DND-41 (cell line): ENCODE data around the gene CACNA2D1.
"Not testable (repeated sequence)": the region's sequence is repeated elsewhere in the genome, so short reads cannot be mapped to it uniquely, and the experiment has no call there.

Source experiments
- ATAC-seq: fragments of 200-7000 bp; cut with Tn5 transposase; 3 replicates; pipeline ENCODE4 v1.9.1; 2021; ENCODE audit warnings: low read depth; ENCODE audit not compliant: insufficient read depth
- DNase-seq: peaks from one replicate; pipeline ENCODE4 v3.0.0-alpha.2; 2020
- H2AFZ ChIP-seq: 2 replicates; pipeline ENCODE4 v1.6.0; 2012; ENCODE audit warnings: low read depth, low read length
- H3K27ac ChIP-seq: 2 replicates; pipeline ENCODE4 v1.5.1; 2012; ENCODE audit warnings: low read length, inconsistent platforms
- H3K27me3 ChIP-seq: fragments of 200-600 bp; sonication (generic); 2 replicates; pipeline ENCODE4 v1.6.0; 2012; ENCODE audit warnings: low read length, mild to moderate bottlenecking, inconsistent platforms; ENCODE audit not compliant: insufficient read depth, poor library complexity
- H3K36me3 ChIP-seq: 2 replicates; pipeline ENCODE4 v1.5.1; 2012; ENCODE audit warnings: low read length, inconsistent platforms; ENCODE audit not compliant: insufficient read depth
- H3K4me1 ChIP-seq: 2 replicates; pipeline ENCODE4 v1.5.1; 2012; ENCODE audit warnings: mild to moderate bottlenecking, low read length; ENCODE audit not compliant: insufficient read depth
- H3K4me2 ChIP-seq: 2 replicates; pipeline ENCODE4 v1.6.0; 2012; ENCODE audit warnings: mild to moderate bottlenecking, moderate library complexity, low read length, inconsistent platforms; ENCODE audit not compliant: insufficient read depth
- H3K4me3 ChIP-seq, 2 experiments: fragments of 200-600 bp in 1 of 2; shearing (Covaris generic) in 1 of 2; 2 replicates each; pipeline ENCODE4 v1.5.1; 2012 to 2016; ENCODE audit warnings: inconsistent platforms in 2 of 2, low read length in 2 of 2, mild to moderate bottlenecking in 2 of 2, low read depth in 1 of 2, moderate library complexity in 1 of 2
- H3K79me2 ChIP-seq: 2 replicates; pipeline ENCODE4 v1.6.0; 2012; ENCODE audit warnings: low read length, inconsistent platforms; ENCODE audit not compliant: insufficient read depth
- H3K9ac ChIP-seq: 2 replicates; pipeline ENCODE4 v1.6.0; 2012; ENCODE audit warnings: low read depth, mild to moderate bottlenecking, inconsistent platforms, low read length, moderate library complexity
- H3K9me3 ChIP-seq: 2 replicates; pipeline ENCODE4 v1.5.1; 2012; ENCODE audit warnings: low read length, moderate library complexity, mild to moderate bottlenecking, inconsistent platforms; ENCODE audit not compliant: insufficient read depth, severe bottlenecking
- H4K20me1 ChIP-seq: 2 replicates; pipeline ENCODE4 v1.6.0; 2012; ENCODE audit warnings: low read length; ENCODE audit not compliant: insufficient read depth
- CTCF ChIP-seq: IDR thresholded peaks from 2 replicates; pipeline ENCODE4 v1.5.1; 2012; ENCODE audit warnings: borderline replicate concordance, low read length, moderate library complexity, mild to moderate bottlenecking; ENCODE audit not compliant: poor library complexity, severe bottlenecking; ENCODE audit errors: extremely low read depth
- EZH2 ChIP-seq: IDR thresholded peaks from 3 replicates; pipeline ENCODE4 v1.6.1; 2012; ENCODE audit warnings: borderline replicate concordance, low read depth, mild to moderate bottlenecking, moderate library complexity, low read length, inconsistent platforms; ENCODE audit not compliant: severe bottlenecking

Gene CACNA2D1

DNA sequence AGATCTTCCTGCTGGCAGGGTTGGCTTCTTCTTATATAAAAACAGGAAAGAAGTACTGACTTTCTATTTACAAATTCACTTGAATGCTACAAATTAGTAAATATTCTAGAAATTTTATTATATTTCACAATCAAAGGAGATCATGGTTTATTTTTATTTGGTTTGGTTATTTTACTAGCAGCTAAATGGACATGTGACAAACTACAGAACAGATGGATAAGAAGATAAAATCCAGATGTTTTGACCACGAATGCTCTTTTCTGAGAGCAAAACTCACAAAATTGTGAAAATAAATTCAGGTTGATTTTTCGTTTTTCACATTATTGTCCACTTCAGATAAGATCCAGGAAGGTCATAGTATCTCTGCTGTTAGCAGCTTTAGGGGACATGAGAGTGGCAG, 55.4 kb downstream of the CACNA2D1 start:
- H3K79me2 ChIP-seq = no peaks in the 10 kb centered on the region
- H3K27me3 ChIP-seq = no peaks in the 10 kb centered on the region
- no peak for ATAC-seq
- no peak overlapping the region for H3K9ac ChIP-seq
- no peak overlapping the region for H3K4me2 ChIP-seq
- no peaks in the 10 kb centered on the region for H3K4me1 ChIP-seq
- H4K20me1 ChIP-seq = no peaks in the 10 kb centered on the region
- H3K9me3 ChIP-seq = no peaks in the 10 kb centered on the region
- TF ChIP-seq EZH2 = no peak
- no peak for TF ChIP-seq CTCF
- no peak overlapping the region for H3K4me3 ChIP-seq
- no peak overlapping the region for H2AFZ ChIP-seq
- no peaks in the 10 kb centered on the region for H3K36me3 ChIP-seq
- no peak for DNase-seq
- no peak overlapping the region for H3K27ac ChIP-seq

DNA sequence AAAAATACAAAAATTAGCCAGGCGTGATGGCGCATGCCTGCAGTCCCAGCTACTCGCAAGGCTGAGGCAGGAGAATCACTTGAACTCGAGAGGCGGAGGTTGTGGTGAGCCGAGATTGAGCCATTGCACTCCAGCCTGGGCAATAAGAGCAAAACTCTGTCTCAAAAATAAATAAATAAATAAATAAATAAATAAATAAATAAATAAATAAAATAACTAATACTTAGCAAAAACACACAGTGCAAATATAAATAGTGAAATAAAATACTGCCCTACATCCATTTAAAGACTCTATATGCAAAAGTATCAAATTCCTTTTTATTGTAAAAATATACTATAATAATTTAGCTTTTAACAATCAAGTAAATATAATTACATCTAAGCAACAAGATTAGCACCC, 57.0 kb downstream of the CACNA2D1 start:
- H3K27ac ChIP-seq, H3K9ac ChIP-seq, H4K20me1 ChIP-seq, H3K27me3 ChIP-seq, H3K4me3 ChIP-seq, H3K4me1 ChIP-seq, H2AFZ ChIP-seq, H3K36me3 ChIP-seq, ATAC-seq, H3K4me2 ChIP-seq, DNase-seq, H3K9me3 ChIP-seq, H3K79me2 ChIP-seq: not testable (repeated sequence)

DNA sequence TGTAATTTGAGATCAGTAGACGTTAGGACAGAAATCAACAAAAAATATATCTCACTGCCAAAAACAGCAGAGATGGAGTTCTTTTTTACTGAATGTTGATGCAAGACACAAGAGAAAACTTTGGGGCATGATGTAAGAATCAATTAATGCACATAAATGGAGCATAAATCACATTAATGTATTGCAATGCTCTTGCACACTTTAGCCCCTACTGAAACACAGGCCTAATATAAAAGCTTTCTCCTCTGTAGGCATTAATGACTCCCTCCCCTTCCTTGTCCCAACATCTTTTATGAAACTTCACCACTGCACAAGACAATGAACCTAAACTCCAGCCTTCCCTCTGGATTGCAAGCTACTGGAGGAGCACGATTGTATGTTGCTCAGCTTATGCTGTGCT, 58.8 kb downstream of the CACNA2D1 start:
- Histone ChIP-seq H4K20me1 (no peaks in the 10 kb centered on the region), H3K27ac (no peak overlapping the region), H3K79me2 (no peaks in the 10 kb centered on the region), H3K4me2 (no peak overlapping the region), H2AFZ (no peak overlapping the region), H3K9ac (no peak overlapping the region), H3K9me3 (no peaks in the 10 kb centered on the region), H3K27me3 (no peaks in the 10 kb centered on the region), H3K36me3 (no peaks in the 10 kb centered on the region), H3K4me3 (no peak overlapping the region), H3K4me1 (no peaks in the 10 kb centered on the region)
- ATAC-seq (no peak), DNase-seq (no peak)
- TF ChIP-seq EZH2 = no peak
- no peak for TF ChIP-seq CTCF

DNA sequence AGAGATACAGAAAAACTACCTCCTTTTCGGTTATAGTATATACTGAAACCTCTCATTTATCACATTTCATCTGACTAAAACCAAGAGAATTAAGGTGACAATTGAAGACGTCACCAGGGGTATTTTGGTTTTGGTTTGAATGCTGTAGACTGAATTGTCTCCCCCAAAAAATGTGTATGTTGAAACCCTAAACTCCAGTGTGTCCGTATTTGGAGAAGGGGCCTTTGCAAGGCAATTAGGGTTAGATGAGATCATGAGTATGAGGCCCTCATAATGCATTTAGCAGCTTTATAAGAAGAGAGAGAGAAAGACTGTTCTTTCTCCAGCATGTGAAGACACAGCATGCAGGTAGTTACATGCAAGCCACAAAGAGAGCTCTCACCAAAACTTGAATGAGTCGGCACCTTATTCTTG, 59.5 kb downstream of the CACNA2D1 start:
- no peaks in the 10 kb centered on the region for H3K79me2 ChIP-seq
- no peak overlapping the region for H3K4me3 ChIP-seq
- H3K27me3 ChIP-seq = no peaks in the 10 kb centered on the region
- DNase-seq (no peak), ATAC-seq (no peak)
- no peak overlapping the region for H2AFZ ChIP-seq
- H3K4me1 ChIP-seq = no peaks in the 10 kb centered on the region
- TF ChIP-seq CTCF (no peak), EZH2 (no peak)
- no peak overlapping the region for H3K4me2 ChIP-seq
- no peaks in the 10 kb centered on the region for H3K9me3 ChIP-seq
- H3K9ac ChIP-seq = no peak overlapping the region
- no peaks in the 10 kb centered on the region for H3K36me3 ChIP-seq
- H4K20me1 ChIP-seq = no peaks in the 10 kb centered on the region
- no peak overlapping the region for H3K27ac ChIP-seq
